PFSK-1 (cell line): ENCODE results near the gene MRTFA.

Experiments used
- FOXP2 ChIP-seq: optimal IDR thresholded peaks from 2 replicates; pipeline ENCODE3; 2011; ENCODE audit warnings: borderline replicate concordance, control low read depth, inconsistent platforms; ENCODE audit not compliant: insufficient read depth; ENCODE audit errors: extremely low read length, extremely low read depth
- POLR2AphosphoS5 ChIP-seq: IDR thresholded peaks from 2 replicates; pipeline ENCODE4 v1.6.1; 2012; ENCODE audit warnings: low read depth, mild to moderate bottlenecking, control low read depth, low read length, moderate library complexity
- SIN3A ChIP-seq: IDR thresholded peaks from 2 replicates; pipeline ENCODE4 v1.6.1; 2012; ENCODE audit warnings: mild to moderate bottlenecking, low read length, moderate library complexity, borderline replicate concordance; ENCODE audit not compliant: insufficient read depth
- TAF1 ChIP-seq: IDR thresholded peaks from 2 replicates; pipeline ENCODE4 v1.6.1; 2012; ENCODE audit warnings: low read length, control low read depth, borderline replicate concordance; ENCODE audit not compliant: insufficient read depth
- TF ChIP-seq, protein P1 (sequence below), 2 experiments: IDR thresholded peaks; 2 replicates each; pipeline versions ENCODE4 v1.6.1 to v1.8.0; 2011 to 2012; ENCODE audit warnings: low read depth in 2 of 2, low read length in 2 of 2, control low read depth in 1 of 2, inconsistent platforms in 1 of 2, mild to moderate bottlenecking in 1 of 2, moderate library complexity in 1 of 2; ENCODE audit not compliant: insufficient read depth in 1 of 2

The MRTFA gene

GRCh38 chr22:40674274-40674673 is 37.8 kb upstream of the MRTFA start:
- TF ChIP-seq POLR2AphosphoS5, result no peak
- TF ChIP-seq FOXP2, result no peak
- TF ChIP-seq TAF1, result no peak
- TF ChIP-seq SIN3A, result no peak
- TF ChIP-seq, protein P1, sequence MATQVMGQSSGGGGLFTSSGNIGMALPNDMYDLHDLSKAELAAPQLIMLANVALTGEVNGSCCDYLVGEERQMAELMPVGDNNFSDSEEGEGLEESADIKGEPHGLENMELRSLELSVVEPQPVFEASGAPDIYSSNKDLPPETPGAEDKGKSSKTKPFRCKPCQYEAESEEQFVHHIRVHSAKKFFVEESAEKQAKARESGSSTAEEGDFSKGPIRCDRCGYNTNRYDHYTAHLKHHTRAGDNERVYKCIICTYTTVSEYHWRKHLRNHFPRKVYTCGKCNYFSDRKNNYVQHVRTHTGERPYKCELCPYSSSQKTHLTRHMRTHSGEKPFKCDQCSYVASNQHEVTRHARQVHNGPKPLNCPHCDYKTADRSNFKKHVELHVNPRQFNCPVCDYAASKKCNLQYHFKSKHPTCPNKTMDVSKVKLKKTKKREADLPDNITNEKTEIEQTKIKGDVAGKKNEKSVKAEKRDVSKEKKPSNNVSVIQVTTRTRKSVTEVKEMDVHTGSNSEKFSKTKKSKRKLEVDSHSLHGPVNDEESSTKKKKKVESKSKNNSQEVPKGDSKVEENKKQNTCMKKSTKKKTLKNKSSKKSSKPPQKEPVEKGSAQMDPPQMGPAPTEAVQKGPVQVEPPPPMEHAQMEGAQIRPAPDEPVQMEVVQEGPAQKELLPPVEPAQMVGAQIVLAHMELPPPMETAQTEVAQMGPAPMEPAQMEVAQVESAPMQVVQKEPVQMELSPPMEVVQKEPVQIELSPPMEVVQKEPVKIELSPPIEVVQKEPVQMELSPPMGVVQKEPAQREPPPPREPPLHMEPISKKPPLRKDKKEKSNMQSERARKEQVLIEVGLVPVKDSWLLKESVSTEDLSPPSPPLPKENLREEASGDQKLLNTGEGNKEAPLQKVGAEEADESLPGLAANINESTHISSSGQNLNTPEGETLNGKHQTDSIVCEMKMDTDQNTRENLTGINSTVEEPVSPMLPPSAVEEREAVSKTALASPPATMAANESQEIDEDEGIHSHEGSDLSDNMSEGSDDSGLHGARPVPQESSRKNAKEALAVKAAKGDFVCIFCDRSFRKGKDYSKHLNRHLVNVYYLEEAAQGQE (IDR thresholded peaks at IDR 0.05; ENCODE audit: insufficient read depth in 1 of 2, low read depth in 2 of 2, low read length in 2 of 2), result no peak

- no peak for TF ChIP-seq SIN3A
- no peak for TF ChIP-seq FOXP2
- TF ChIP-seq, protein P1 (IDR thresholded peaks at IDR 0.05; ENCODE audit: insufficient read depth in 1 of 2, low read depth in 2 of 2, low read length in 2 of 2), result no peak
- TF ChIP-seq POLR2AphosphoS5, result no peak
- TF ChIP-seq TAF1, result no peak
These were observed 36.5 kb upstream of the MRTFA start for GRCh38 chr22:40673017-40673416.

DNA sequence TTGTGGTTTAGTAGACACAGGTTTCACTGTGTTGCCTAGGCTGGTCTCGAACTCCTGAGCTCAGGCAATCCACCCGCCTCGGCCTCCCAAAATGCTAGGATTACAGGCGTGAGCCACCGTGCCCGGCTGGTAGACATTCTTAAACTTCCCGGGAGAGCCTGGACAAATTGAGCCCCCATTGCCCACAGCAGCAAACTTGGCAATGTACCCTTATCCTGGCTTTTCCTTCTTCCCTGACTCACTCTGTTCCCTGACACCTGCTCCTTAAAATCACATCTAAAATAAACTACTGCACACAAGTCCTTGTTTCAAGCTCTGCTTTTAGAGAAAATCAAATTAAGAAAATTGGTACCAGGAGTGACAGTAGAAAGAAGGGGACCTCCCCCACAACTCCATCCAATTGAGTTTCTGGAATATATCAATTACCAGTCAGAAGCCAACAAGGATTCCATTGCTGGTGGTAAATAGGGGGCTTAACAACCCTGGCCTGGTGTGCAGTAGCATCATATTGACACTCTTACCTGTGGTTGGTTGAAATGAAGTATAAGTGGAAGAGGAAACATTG is 35.4 kb upstream of the MRTFA start:
- no peak for TF ChIP-seq FOXP2
- TF ChIP-seq POLR2AphosphoS5, result no peak
- TF ChIP-seq, protein P1 (IDR thresholded peaks at IDR 0.05; ENCODE audit: insufficient read depth in 1 of 2, low read depth in 2 of 2, low read length in 2 of 2), result no peak
- TF ChIP-seq TAF1, result no peak
- no peak for TF ChIP-seq SIN3A

- TF ChIP-seq POLR2AphosphoS5, result no peak
These were observed 34.9 kb upstream of the MRTFA start for GRCh38 chr22:40671369-40671768.

DNA sequence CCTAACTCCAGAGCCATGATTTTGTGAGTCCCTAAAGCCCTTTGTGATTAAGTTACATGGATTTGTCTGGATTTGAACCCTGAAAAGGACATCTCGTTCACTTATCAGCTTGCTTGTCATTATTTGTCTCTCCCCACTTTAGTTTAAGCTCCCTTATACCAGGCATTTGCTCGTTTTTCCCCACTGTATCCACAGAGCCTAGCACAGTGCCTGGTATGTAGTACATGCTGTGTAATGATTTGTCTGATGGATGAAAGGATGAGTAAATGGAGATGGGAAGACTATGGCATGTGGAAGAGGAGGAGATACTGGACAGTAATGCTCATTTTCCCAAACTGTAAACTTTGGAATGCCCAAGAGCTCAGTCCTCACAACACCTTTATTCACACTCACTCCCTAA is 33.5 kb upstream of the MRTFA start:
- TF ChIP-seq, protein P1 (IDR thresholded peaks at IDR 0.05; ENCODE audit: insufficient read depth in 1 of 2, low read depth in 2 of 2, low read length in 2 of 2), result no peak
- no peak for TF ChIP-seq TAF1
- TF ChIP-seq FOXP2, result no peak
- no peak for TF ChIP-seq POLR2AphosphoS5
- TF ChIP-seq SIN3A, result no peak
